Measurements from ENCODE around the gene RPRM.

DNA sequence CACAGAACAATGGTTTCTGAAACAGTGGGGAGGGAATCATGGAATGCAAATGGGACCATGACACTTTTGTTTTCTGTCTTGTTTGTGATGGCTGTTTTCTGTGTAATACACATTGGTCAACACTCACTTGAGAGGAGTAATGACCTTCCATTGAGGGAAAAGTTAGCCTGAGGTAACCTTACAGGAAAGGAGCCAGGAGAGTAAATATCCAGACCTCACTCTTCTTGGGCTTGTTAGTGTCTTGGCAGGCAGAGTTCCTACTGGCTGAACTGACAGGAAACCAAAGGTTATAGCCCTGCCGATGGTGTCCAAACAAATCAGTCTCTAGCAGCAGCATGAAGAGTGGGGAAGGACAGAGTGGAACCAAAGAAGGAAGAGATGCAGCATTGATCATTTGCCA is 17.2 kb upstream of the RPRM start:
- TF ChIP-seq, protein P1, sequence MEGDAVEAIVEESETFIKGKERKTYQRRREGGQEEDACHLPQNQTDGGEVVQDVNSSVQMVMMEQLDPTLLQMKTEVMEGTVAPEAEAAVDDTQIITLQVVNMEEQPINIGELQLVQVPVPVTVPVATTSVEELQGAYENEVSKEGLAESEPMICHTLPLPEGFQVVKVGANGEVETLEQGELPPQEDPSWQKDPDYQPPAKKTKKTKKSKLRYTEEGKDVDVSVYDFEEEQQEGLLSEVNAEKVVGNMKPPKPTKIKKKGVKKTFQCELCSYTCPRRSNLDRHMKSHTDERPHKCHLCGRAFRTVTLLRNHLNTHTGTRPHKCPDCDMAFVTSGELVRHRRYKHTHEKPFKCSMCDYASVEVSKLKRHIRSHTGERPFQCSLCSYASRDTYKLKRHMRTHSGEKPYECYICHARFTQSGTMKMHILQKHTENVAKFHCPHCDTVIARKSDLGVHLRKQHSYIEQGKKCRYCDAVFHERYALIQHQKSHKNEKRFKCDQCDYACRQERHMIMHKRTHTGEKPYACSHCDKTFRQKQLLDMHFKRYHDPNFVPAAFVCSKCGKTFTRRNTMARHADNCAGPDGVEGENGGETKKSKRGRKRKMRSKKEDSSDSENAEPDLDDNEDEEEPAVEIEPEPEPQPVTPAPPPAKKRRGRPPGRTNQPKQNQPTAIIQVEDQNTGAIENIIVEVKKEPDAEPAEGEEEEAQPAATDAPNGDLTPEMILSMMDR (conservative IDR thresholded peaks at IDR 0.05), result no peak
- TF ChIP-seq EZH2 (IDR thresholded peaks at IDR 0.05; ENCODE audit: low read depth), result no peak
